BE2C (cell line): Measurements from ENCODE around the gene GSTA2.
"Not testable (repeated sequence)": the region's sequence is repeated elsewhere in the genome, so short reads cannot be mapped to it uniquely, and the experiment has no call there.

Experiments
- DNase-seq: peaks from one replicate; pipeline ENCODE4 v3.0.0-alpha.2; 2020
- H3K27me3 ChIP-seq: fragments of 250-450 bp; sonication (Bioruptor Pico); 2 replicates; pipeline ENCODE4 v1.5.1; 2020; ENCODE audit warnings: mild to moderate bottlenecking
- H3K36me3 ChIP-seq: fragments of 250-450 bp; sonication (Bioruptor Pico); 2 replicates; pipeline ENCODE4 v1.5.1; 2020; ENCODE audit warnings: mild to moderate bottlenecking
- H3K4me1 ChIP-seq: fragments of 250-450 bp; sonication (Bioruptor Pico); 2 replicates; pipeline ENCODE4 v1.5.1; 2020
- H3K4me3 ChIP-seq: 2 replicates; pipeline ENCODE4 v1.5.1; 2011; ENCODE audit warnings: low read depth, low read length
- H3K9me3 ChIP-seq: fragments of 250-450 bp; sonication (Bioruptor Pico); 2 replicates; pipeline ENCODE4 v1.5.1; 2020
- CTCF ChIP-seq: IDR thresholded peaks from 2 replicates; pipeline ENCODE4 v1.5.1; 2012; ENCODE audit warnings: mild to moderate bottlenecking, low read depth, low read length

The GSTA2 gene

GRCh38 chr6:52779237-52779636 is 16.0 kb upstream of the GSTA2 start:
- no peaks in the 10 kb centered on the region for H3K27me3 ChIP-seq
- no peak for TF ChIP-seq CTCF
- no peaks in the 10 kb centered on the region for H3K9me3 ChIP-seq
- DNase-seq = no peak
- H3K4me3 ChIP-seq = no peak overlapping the region
- no peaks in the 10 kb centered on the region for H3K36me3 ChIP-seq
- H3K4me1 ChIP-seq = no peaks in the 10 kb centered on the region

DNA sequence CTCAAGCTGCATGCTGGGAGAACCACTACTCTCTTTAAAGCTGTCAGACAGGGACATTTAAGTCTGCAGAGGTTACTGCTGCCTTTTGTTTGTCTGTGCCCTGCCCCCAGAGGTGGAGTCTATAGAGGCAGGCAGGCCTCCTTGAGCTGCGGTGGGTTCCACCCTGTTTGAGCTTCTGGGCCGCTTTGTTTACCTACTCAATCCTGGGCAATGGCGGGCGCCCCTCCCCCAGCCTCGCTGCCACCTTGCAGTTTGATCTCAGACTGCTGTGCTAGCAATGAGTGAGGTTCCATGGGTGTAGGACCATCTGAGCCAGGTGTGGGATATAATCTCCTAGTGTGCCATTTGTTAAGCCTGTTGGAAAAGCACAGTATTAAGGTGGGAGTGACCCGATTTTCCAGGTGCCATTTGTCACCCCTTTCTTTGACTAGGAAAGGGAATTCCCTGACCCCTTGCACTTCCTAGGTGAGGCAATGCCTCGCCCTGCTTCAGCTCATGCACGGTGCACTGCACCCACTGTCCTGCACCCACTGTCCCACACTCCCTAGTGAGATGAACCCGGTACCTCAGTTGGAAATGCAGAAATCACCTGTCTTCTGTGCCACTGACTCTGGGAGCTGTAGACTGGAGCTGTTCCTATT is 13.6 kb upstream of the GSTA2 start:
- not testable (repeated sequence) for H3K9me3 ChIP-seq, H3K27me3 ChIP-seq, H3K4me3 ChIP-seq, H3K4me1 ChIP-seq, H3K36me3 ChIP-seq, DNase-seq

DNA sequence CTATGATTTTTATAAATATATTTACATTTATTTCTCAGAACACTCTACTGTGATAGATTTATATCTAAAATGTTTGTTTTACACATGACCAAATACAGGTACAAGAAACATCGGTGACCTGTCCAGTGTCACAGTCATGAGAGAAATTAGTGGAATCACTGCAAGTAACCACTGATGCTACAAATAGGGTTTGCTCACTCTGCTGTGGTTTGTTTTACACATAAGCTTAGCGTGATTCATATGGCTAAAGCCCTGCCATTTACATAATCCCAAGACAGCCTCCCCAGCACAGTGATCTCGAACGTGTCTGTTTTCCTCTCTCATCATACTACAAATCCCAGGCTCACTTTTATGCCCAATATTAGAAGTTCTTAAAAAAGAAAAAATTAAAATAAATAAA is 6.1 kb upstream of the GSTA2 start:
- H3K36me3 ChIP-seq, H3K27me3 ChIP-seq, H3K4me1 ChIP-seq, H3K9me3 ChIP-seq, H3K4me3 ChIP-seq, DNase-seq: not testable (repeated sequence)

- not testable (repeated sequence) for DNase-seq, H3K9me3 ChIP-seq, H3K4me3 ChIP-seq, H3K27me3 ChIP-seq, H3K4me1 ChIP-seq, H3K36me3 ChIP-seq
Measured at GRCh38 chr6:52767658-52768057, 4.4 kb upstream of the GSTA2 start.

DNA sequence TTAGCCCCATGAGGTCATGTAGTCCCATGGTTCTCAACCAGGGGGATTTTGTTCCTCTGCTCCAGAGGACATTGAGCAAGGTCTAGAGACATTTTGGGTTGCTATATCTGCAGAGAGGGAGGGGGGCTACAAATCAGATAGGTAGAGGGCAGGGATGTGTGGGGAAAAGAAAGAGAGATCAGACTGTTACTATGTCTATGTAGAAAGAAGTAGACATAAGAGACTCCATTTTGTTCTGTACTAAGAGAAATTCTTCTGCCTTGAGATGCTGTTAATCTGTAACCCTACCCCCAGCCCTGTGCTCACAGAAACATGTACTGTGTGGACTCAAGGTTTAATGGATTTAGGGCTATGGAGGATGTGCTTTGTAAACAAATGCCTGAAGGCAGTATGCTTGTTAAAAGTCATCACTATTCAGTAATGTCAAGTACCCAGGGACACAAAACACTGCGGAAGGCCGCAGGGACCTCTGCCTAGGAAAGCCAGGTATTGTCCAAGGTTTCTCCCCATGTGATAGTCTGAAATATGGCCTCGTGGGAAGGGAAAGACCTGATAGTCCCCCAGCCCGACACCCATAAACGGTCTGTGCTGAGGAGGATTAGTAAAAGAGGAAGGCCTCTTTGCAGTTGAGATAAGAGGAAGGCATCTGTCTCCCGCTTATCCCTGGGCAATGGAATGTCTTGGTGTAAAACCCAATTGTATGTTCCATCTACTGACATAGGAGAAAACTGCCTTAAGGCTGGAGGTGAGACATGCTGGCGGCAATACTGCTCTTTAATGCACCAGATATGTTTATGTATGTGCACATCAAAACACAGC is 1.4 kb downstream of the GSTA2 start:
- not testable (repeated sequence) for H3K36me3 ChIP-seq, DNase-seq, H3K4me1 ChIP-seq

GRCh38 chr6:52760105-52760765 is 3.0 kb downstream of the GSTA2 start:
- Histone ChIP-seq H3K36me3 (no peaks in the 10 kb centered on the region), H3K9me3 (no peaks in the 10 kb centered on the region), H3K4me1 (no peaks in the 10 kb centered on the region), H3K4me3 (no peak overlapping the region), H3K27me3 (no peaks in the 10 kb centered on the region)
- no peak for DNase-seq
- TF ChIP-seq CTCF = no peak

More for the DNA sequence above, 1.4 kb downstream of the GSTA2 start:
- H3K27me3 ChIP-seq, H3K9me3 ChIP-seq, H3K4me3 ChIP-seq: not testable (repeated sequence)

DNA sequence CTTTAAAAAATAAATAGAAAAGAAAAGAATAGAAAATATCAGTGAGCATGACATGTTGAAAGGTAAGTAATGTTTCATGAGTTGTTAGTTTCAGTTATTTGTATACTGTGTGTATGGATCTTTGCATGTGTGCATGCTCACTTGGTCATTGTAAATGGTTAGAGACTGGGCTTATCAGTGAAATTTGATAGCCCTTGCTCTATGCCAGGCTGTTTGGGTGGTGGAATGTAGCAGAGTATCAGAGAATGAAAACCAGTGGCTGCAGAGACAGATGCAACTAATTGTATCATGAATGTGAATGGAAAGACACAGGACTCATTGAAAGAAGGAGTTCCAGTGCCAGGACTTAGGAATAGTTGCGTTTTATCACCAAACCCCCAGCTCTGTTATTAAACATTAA is 4.2 kb downstream of the GSTA2 start:
- H3K9me3 ChIP-seq = no peaks in the 10 kb centered on the region
- no peak overlapping the region for H3K4me3 ChIP-seq
- no peak for TF ChIP-seq CTCF
- DNase-seq = no peak
- no peaks in the 10 kb centered on the region for H3K36me3 ChIP-seq
- H3K4me1 ChIP-seq = no peaks in the 10 kb centered on the region
- no peaks in the 10 kb centered on the region for H3K27me3 ChIP-seq

DNA sequence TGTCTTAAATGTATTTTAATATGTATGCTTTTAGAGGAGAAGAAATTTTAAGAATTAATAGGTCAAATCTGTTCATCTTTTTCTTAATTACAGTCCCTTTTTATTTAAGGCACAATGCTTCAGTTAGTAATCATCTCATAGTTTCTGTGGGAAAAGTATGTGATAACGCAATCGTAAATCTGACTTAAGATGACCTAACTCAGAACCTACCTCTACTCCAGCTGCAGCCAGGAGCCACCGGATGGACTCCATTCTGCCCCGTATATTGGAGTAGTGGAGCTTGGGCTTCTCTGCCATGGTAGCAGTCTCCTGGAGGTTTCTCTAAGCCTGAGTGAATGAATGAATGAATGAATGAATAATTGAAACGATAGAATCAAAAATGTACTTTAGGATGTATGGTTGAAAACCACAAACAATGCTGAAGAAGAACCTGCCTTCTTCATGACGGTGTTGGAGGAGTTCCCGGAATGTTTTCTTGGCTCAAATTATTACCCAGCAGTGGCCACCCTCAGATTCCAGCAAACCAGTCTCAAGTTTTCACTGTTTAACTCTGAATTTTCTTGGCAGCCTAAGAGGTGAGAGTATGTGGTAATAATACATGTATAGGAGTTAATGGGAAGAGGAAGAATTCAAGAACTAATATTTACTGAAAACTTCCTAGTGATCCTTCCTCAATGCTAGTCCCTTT is 5.5 kb downstream of the GSTA2 start:
- not testable (repeated sequence) for H3K36me3 ChIP-seq, H3K4me3 ChIP-seq, H3K27me3 ChIP-seq, DNase-seq, H3K9me3 ChIP-seq, H3K4me1 ChIP-seq
